HepG2 (cell line): Measurements from ENCODE around the gene LMNA. TPM values are rescaled to one million over a fixed set of nuclear protein-coding genes. Genes with fewer than 3 reads are reported as not detected.

Source experiments
- ARHGAP35 ChIP-seq: sonication (generic); formaldehyde crosslinking; IDR thresholded peaks from 2 replicates; pipeline ENCODE4 v1.9.0; 2022; ENCODE audit warnings: mild to moderate bottlenecking, inconsistent platforms, moderate library complexity, missing genetic modification reagents, borderline replicate concordance
- ATAD3A ChIP-seq: sonication (generic); formaldehyde crosslinking; IDR thresholded peaks from 2 replicates; pipeline ENCODE4 v1.4.0; 2020; ENCODE audit warnings: missing genetic modification reagents
- BATF2 ChIP-seq: sonication (generic); formaldehyde crosslinking; IDR thresholded peaks from 2 replicates; pipeline ENCODE4 v1.8.0; 2022; ENCODE audit warnings: mild to moderate bottlenecking, missing genetic modification reagents, moderate library complexity
- ELF1 ChIP-seq: sonication (generic); formaldehyde crosslinking; IDR thresholded peaks from 2 replicates; pipeline ENCODE4 v1.4.0; 2020; ENCODE audit warnings: missing genetic modification reagents
- IKZF1 ChIP-seq: fragments of 450-650 bp; IDR thresholded peaks from 2 replicates; pipeline ENCODE4 v1.7.1; 2016
- PCBP2 ChIP-seq: fragments of 200-400 bp; formaldehyde crosslinking; optimal IDR thresholded peaks from 2 replicates; pipeline ENCODE3; 2018; ENCODE audit warnings: low read length, low read depth; ENCODE audit not compliant: poor library complexity, severe bottlenecking
- SETDB1 ChIP-seq: sonication (generic); formaldehyde crosslinking; IDR thresholded peaks from 2 replicates; pipeline ENCODE4 v1.5.1; 2020; ENCODE audit warnings: missing genetic modification reagents, mild to moderate bottlenecking, borderline replicate concordance
- SP140L ChIP-seq: sonication (generic); formaldehyde crosslinking; IDR thresholded peaks from 2 replicates; pipeline ENCODE4 v1.4.0; 2020; ENCODE audit warnings: missing genetic modification reagents, borderline replicate concordance
- TEF ChIP-seq: sonication (generic); formaldehyde crosslinking; IDR thresholded peaks from 2 replicates; pipeline ENCODE4 v1.5.0; 2020; ENCODE audit warnings: missing genetic modification reagents
- TOPORS ChIP-seq: sonication (generic); formaldehyde crosslinking; IDR thresholded peaks from 2 replicates; pipeline ENCODE4 v1.8.0; 2023; ENCODE audit warnings: mild to moderate bottlenecking, missing genetic modification reagents
- YY1 ChIP-seq: IDR thresholded peaks from 2 replicates; pipeline ENCODE4 v1.6.1; 2011; ENCODE audit warnings: low read length, low read depth, moderate library complexity, mild to moderate bottlenecking; ENCODE audit not compliant: insufficient read depth, insufficient replicate concordance
- ZBTB49 ChIP-seq: sonication (generic); formaldehyde crosslinking; IDR thresholded peaks from 2 replicates; pipeline ENCODE4 v1.4.0; 2020; ENCODE audit warnings: missing genetic modification reagents, borderline replicate concordance
- ZFP36L1 ChIP-seq: sonication (generic); formaldehyde crosslinking; IDR thresholded peaks from 2 replicates; pipeline ENCODE4 v1.8.0; 2022; ENCODE audit warnings: mild to moderate bottlenecking, missing genetic modification reagents, moderate library complexity
- ZNF280D ChIP-seq: sonication (generic); formaldehyde crosslinking; IDR thresholded peaks from 2 replicates; pipeline ENCODE4 v1.5.1; 2020; ENCODE audit warnings: mild to moderate bottlenecking, missing genetic modification reagents
- ZNF354B ChIP-seq: sonication (generic); formaldehyde crosslinking; IDR thresholded peaks from 2 replicates; pipeline ENCODE4 v1.8.0; 2022; ENCODE audit warnings: mild to moderate bottlenecking, missing genetic modification reagents
- ZNF383 ChIP-seq: sonication (generic); formaldehyde crosslinking; IDR thresholded peaks from 2 replicates; pipeline ENCODE4 v1.4.0; 2020; ENCODE audit warnings: missing genetic modification reagents, mild to moderate bottlenecking, borderline replicate concordance
- ZNF770 ChIP-seq: sonication (generic); formaldehyde crosslinking; IDR thresholded peaks from 2 replicates; pipeline ENCODE4 v1.5.0; 2020; ENCODE audit warnings: mild to moderate bottlenecking, missing genetic modification reagents
- polyA plus RNA-seq, 8 experiments: library from polyadenylated mRNA; depleted of rRNA in 3 of 8; stranded (reverse) in 7 of 8; unstranded in 1 of 8; fragments of >200 nt; fragmentation: Illumina TruSeq in 4 of 8; extraction: Trizol in 4 of 8; gene quantifications; 2 replicates each; pipeline versions ENCODE4 v1.2.1 to v1.2.3, GENCODE V29; 2011 to 2016; ENCODE audit warnings: low read depth in 4 of 8, missing spikeins in 1 of 8, mixed read lengths in 1 of 8; ENCODE audit not compliant: insufficient read depth in 1 of 8
- total RNA-seq, 5 experiments: library from RNA; depleted of rRNA; stranded (reverse); fragments of >200 nt; fragmentation: Illumina TruSeq; extraction: Trizol; gene quantifications; 2 replicates each; pipeline ENCODE4 v1.2.3, GENCODE V29; 2016; ENCODE audit warnings: low read depth in 1 of 5

LMNA gene
- total and polyA plus RNA-seq, 2 of the 13 experiments (the other 11 are each of a cell fraction or from before 2014, with no cell fraction given) = 107 to 225 TPM

GRCh38 chr1:156114101-156114918, at the start of gene LMNA (continued):
- TF ChIP-seq ZBTB49 = no peak
- no peak for TF ChIP-seq ZNF770 (CRISPR knock-in tag)
- TF ChIP-seq YY1 = peak; percentile 17
- no peak for TF ChIP-seq SP140L (CRISPR knock-in tag)
- TF ChIP-seq ZFP36L1 (CRISPR knock-in tag) = no peak
- TF ChIP-seq ZNF280D (CRISPR knock-in tag) = no peak
- no peak for TF ChIP-seq ARHGAP35 (CRISPR knock-in tag)
- no peak for TF ChIP-seq TEF (CRISPR knock-in tag)
- no peak for TF ChIP-seq SETDB1
- no peak for TF ChIP-seq ELF1
- no peak for TF ChIP-seq BATF2 (CRISPR knock-in tag)
- no peak for TF ChIP-seq TOPORS (CRISPR knock-in tag)
- TF ChIP-seq ZNF383 (CRISPR knock-in tag) = no peak
- no peak for TF ChIP-seq ATAD3A (CRISPR knock-in tag)
- TF ChIP-seq ZNF354B (CRISPR knock-in tag) = no peak
- no peak for TF ChIP-seq IKZF1
- TF ChIP-seq PCBP2 = no peak
